ENCODE results near the gene LIPC. TPM values are rescaled to one million over a fixed set of nuclear protein-coding genes. Genes with fewer than 3 reads are reported as not detected.

Gene LIPC
- total and polyA plus RNA-seq, 2 donors (not counting 1 experiment from before 2014, with no cell fraction given): 0.82 to 4.0 TPM

GRCh38 chr15:58486062-58486461 lies 54.3 kb downstream of the LIPC start:
- no peak for TF ChIP-seq CTCF (conservative IDR thresholded peaks at IDR 0.05 in 1 of 2, IDR thresholded peaks at IDR 0.05 in 1 of 2; ENCODE audit: low read depth in 1 of 2, low read length in 2 of 2)
- TF ChIP-seq EZH2 (IDR thresholded peaks at IDR 0.05; ENCODE audit: low read length, missing control alignments): no peak
- Histone ChIP-seq H3K9me3 (ENCODE audit: control insufficient read depth, insufficient read depth, low read depth, low read length) (no peaks in the 10 kb centered on the region), H4K20me1 (ENCODE audit: control insufficient read depth, extremely low read depth, insufficient read depth, low read length) (no peaks in the 10 kb centered on the region), H3K27me3 (ENCODE audit: control insufficient read depth, insufficient read depth, low read length) (no peaks in the 10 kb centered on the region), H3K4me2 (ENCODE audit: extremely low read depth, insufficient read depth, low read length) (no peak overlapping the region), H3K79me2 (ENCODE audit: control insufficient read depth, insufficient read depth, low read length) (no peaks in the 10 kb centered on the region), H3K9ac (ENCODE audit: insufficient read depth, low read length) (no peak overlapping the region), H3K4me1 (ENCODE audit: control insufficient read depth, extremely low read depth, insufficient read depth, low read length) (no peaks in the 10 kb centered on the region), H2AFZ (ENCODE audit: low read length) (no peak overlapping the region), H3K36me3 (ENCODE audit: control insufficient read depth, insufficient read depth, low read length) (no peaks in the 10 kb centered on the region), H3K4me3 (replicated peaks in 1 of 4; ENCODE audit: control extremely low read depth in 1 of 4, insufficient read depth in 1 of 4, low read depth in 3 of 4, low read length in 4 of 4) (no peak overlapping the region), H3K27ac (ENCODE audit: insufficient read depth, low read length) (no peak overlapping the region)
- no peak for DNase-seq (ENCODE audit: low read depth in 2 of 2)

- H3K4me2 ChIP-seq (ENCODE audit: extremely low read depth, insufficient read depth, low read length): no peak overlapping the region
- H3K27ac ChIP-seq (ENCODE audit: insufficient read depth, low read length): no peak overlapping the region
- no peaks in the 10 kb centered on the region for H3K9me3 ChIP-seq (ENCODE audit: control insufficient read depth, insufficient read depth, low read depth, low read length)
- no peaks in the 10 kb centered on the region for H3K36me3 ChIP-seq (ENCODE audit: control insufficient read depth, insufficient read depth, low read length)
- H3K79me2 ChIP-seq (ENCODE audit: control insufficient read depth, insufficient read depth, low read length): no peaks in the 10 kb centered on the region
- H3K9ac ChIP-seq (ENCODE audit: insufficient read depth, low read length): no peak overlapping the region
- no peak overlapping the region for H3K4me3 ChIP-seq (replicated peaks in 1 of 4; ENCODE audit: control extremely low read depth in 1 of 4, insufficient read depth in 1 of 4, low read depth in 3 of 4, low read length in 4 of 4)
- no peak overlapping the region for H2AFZ ChIP-seq (ENCODE audit: low read length)
- no peaks in the 10 kb centered on the region for H4K20me1 ChIP-seq (ENCODE audit: control insufficient read depth, extremely low read depth, insufficient read depth, low read length)
- H3K27me3 ChIP-seq (ENCODE audit: control insufficient read depth, insufficient read depth, low read length): no peaks in the 10 kb centered on the region
- no peak for DNase-seq (ENCODE audit: low read depth in 2 of 2)
- TF ChIP-seq CTCF (conservative IDR thresholded peaks at IDR 0.05 in 1 of 2, IDR thresholded peaks at IDR 0.05 in 1 of 2; ENCODE audit: low read depth in 1 of 2, low read length in 2 of 2) (no peak), EZH2 (IDR thresholded peaks at IDR 0.05; ENCODE audit: low read length, missing control alignments) (no peak)
- no peaks in the 10 kb centered on the region for H3K4me1 ChIP-seq (ENCODE audit: control insufficient read depth, extremely low read depth, insufficient read depth, low read length)
Measured at GRCh38 chr15:58486564-58486963, 54.8 kb downstream of the LIPC start.

- H3K27me3 ChIP-seq (ENCODE audit: control insufficient read depth, insufficient read depth, low read length): no peaks in the 10 kb centered on the region
- H3K9me3 ChIP-seq (ENCODE audit: control insufficient read depth, insufficient read depth, low read depth, low read length): no peaks in the 10 kb centered on the region
- DNase-seq (ENCODE audit: low read depth in 2 of 2): no peak
- no peak overlapping the region for H3K4me3 ChIP-seq (replicated peaks in 1 of 4; ENCODE audit: control extremely low read depth in 1 of 4, insufficient read depth in 1 of 4, low read depth in 3 of 4, low read length in 4 of 4)
- no peak overlapping the region for H3K4me2 ChIP-seq (ENCODE audit: extremely low read depth, insufficient read depth, low read length)
- no peaks in the 10 kb centered on the region for H4K20me1 ChIP-seq (ENCODE audit: control insufficient read depth, extremely low read depth, insufficient read depth, low read length)
- H2AFZ ChIP-seq (ENCODE audit: low read length): no peak overlapping the region
- H3K36me3 ChIP-seq (ENCODE audit: control insufficient read depth, insufficient read depth, low read length): no peaks in the 10 kb centered on the region
- H3K79me2 ChIP-seq (ENCODE audit: control insufficient read depth, insufficient read depth, low read length): no peaks in the 10 kb centered on the region
- no peak overlapping the region for H3K9ac ChIP-seq (ENCODE audit: insufficient read depth, low read length)
- TF ChIP-seq CTCF (conservative IDR thresholded peaks at IDR 0.05 in 1 of 2, IDR thresholded peaks at IDR 0.05 in 1 of 2; ENCODE audit: low read depth in 1 of 2, low read length in 2 of 2): no peak
- TF ChIP-seq EZH2 (IDR thresholded peaks at IDR 0.05; ENCODE audit: low read length, missing control alignments): no peak
- no peaks in the 10 kb centered on the region for H3K4me1 ChIP-seq (ENCODE audit: control insufficient read depth, extremely low read depth, insufficient read depth, low read length)
- no peak overlapping the region for H3K27ac ChIP-seq (ENCODE audit: insufficient read depth, low read length)
Measured at GRCh38 chr15:58487041-58487723, 55.4 kb downstream of the LIPC start.
